ENCODE data around the gene GART. TPM values are rescaled to one million over a fixed set of nuclear protein-coding genes. Genes with fewer than 3 reads are reported as not detected.
A peak's percentile ranks its signal among the peaks of the same experiment; 100 is the strongest.

GART gene
- total and polyA plus RNA-seq, 2 donors (not counting 3 experiments of a cell fraction or from before 2014, with no cell fraction given) = 12.0 to 112 TPM

GRCh38 chr21:33544451-33545195 lies 2.7 kb upstream of the GART start:
- no TSS peak for BruUV-seq (replicated peaks)
- Histone ChIP-seq H3K4me1 (ENCODE audit: control insufficient read depth, extremely low read depth, insufficient read depth, low read length) (peaks cover 25% of the 10 kb centered on the region), H2AFZ (ENCODE audit: low read depth, low read length) (no peak overlapping the region), H3K4me3 (replicated peaks in 1 of 3; ENCODE audit: insufficient read depth in 1 of 3, low read depth in 1 of 3, low read length in 3 of 3) (peak overlapping the region; percentile 63 to 98 (median 93)), H3K4me2 (ENCODE audit: insufficient read depth, low read length) (peak overlapping the region; percentile 100), H3K9me1 (replicated peaks; ENCODE audit: control insufficient read depth, extremely low read depth, insufficient read depth, low read length) (no peaks in the 10 kb centered on the region), H4K20me1 (replicated peaks; ENCODE audit: control insufficient read depth, extremely low read depth, insufficient read depth, low read length) (peaks cover 18% of the 10 kb centered on the region), H3K79me2 (ENCODE audit: control insufficient read depth, insufficient read depth, low read length) (peaks cover 88% of the 10 kb centered on the region), H3K9me3 (replicated peaks; ENCODE audit: control insufficient read depth, insufficient read depth, low read length) (no peaks in the 10 kb centered on the region), H3K9ac (replicated peaks; ENCODE audit: extremely low read depth, insufficient read depth, low read length) (peak overlapping the region; percentile 97), H3K27ac (ENCODE audit: insufficient read depth, low read depth, low read length) (no peak overlapping the region), H3K27me3 (ENCODE audit: control insufficient read depth in 2 of 2, insufficient read depth in 2 of 2, low read length in 2 of 2) (no peaks in the 10 kb centered on the region), H3K36me3 (ENCODE audit: control insufficient read depth in 2 of 2, extremely low read depth in 1 of 2, insufficient read depth in 2 of 2, low read length in 2 of 2) (peaks cover under 1 to 20% of the 10 kb centered on the region in 2 experiments)
- dilution Hi-C loops (cut with MboI; ENCODE audit: extremely low pct_ligation_motif_present, low sequenced_read_pairs) = no loop called here
- POLR2A ChIA-PET = no interaction called here
- FAIRE-seq = no peak
- DNase-seq (ENCODE audit: low read depth, low spot score) = no peak
- no peak for TF ChIP-seq CTCF (IDR thresholded peaks at IDR 0.05; ENCODE audit: extremely low read depth in 1 of 2, insufficient read depth in 1 of 2, low read depth in 1 of 2, low read length in 2 of 2)
- no peak for TF ChIP-seq POLR2A (IDR thresholded peaks at IDR 0.05; ENCODE audit: low read depth, low read length)
- no peak for TF ChIP-seq MYC (IDR thresholded peaks at IDR 0.05; ENCODE audit: low read depth, low read length)
- TF ChIP-seq GATA2 (IDR thresholded peaks at IDR 0.05; ENCODE audit: insufficient read depth, insufficient read length, low read depth, low read length) = no peak
- no peak for TF ChIP-seq EZH2 (IDR thresholded peaks at IDR 0.05; ENCODE audit: borderline replicate concordance, low read depth, low read length, severe bottlenecking)
- TF ChIP-seq FOS (IDR thresholded peaks at IDR 0.05; ENCODE audit: borderline replicate concordance, insufficient read depth, low read length) = no peak
- no peak for TF ChIP-seq JUN (IDR thresholded peaks at IDR 0.05; ENCODE audit: borderline replicate concordance, insufficient read depth, insufficient read length, low read depth)
- CTCF ChIA-PET = interaction anchor here (0.8 to 2.3 kb wide), 6 partner anchors 9 to 350 kb away, joined by 3 to 18 read pairs (median 4); no protein-coding TSS in a partner anchor
- intact Hi-C loops (cut with micrococcal nuclease) = loop anchor here (5.0 kb wide), 1 partner anchor 63 kb away; no protein-coding TSS in a partner anchor

Data from endothelial cell of umbilical vein (primary cell).